GM12801 (cell line): ENCODE data around the gene MMP24OS.

ENCODE experiments used
- CTCF ChIP-seq: IDR thresholded peaks from one replicate; pipeline ENCODE4 v1.5.1; 2011; ENCODE audit warnings: control low read depth; ENCODE audit not compliant: insufficient read length; ENCODE audit errors: extremely low read depth

Gene MMP24OS

GRCh38 chr20:35319871-35320197 is 41.9 kb upstream of the MMP24OS start:
- TF ChIP-seq CTCF: no peak

- TF ChIP-seq CTCF: no peak
Measured at GRCh38 chr20:35319192-35319870, 41.4 kb upstream of the MMP24OS start.

- TF ChIP-seq CTCF: no peak
Measured at GRCh38 chr20:35318502-35319157, 40.7 kb upstream of the MMP24OS start.

- TF ChIP-seq CTCF: no peak
Measured at GRCh38 chr20:35317416-35318210, 39.7 kb upstream of the MMP24OS start.

- no peak for TF ChIP-seq CTCF
Measured at GRCh38 chr20:35316086-35316485, 38.2 kb upstream of the MMP24OS start.

GRCh38 chr20:35314816-35315631 is 37.1 kb upstream of the MMP24OS start:
- no peak for TF ChIP-seq CTCF

- TF ChIP-seq CTCF: no peak
Measured at GRCh38 chr20:35312318-35312717, 34.4 kb upstream of the MMP24OS start.
